Liver (tissue), 9 donors: ENCODE results near the gene GTF3C5. TPM values are rescaled to one million over a fixed set of nuclear protein-coding genes. Genes with fewer than 3 reads are reported as not detected.
"Not testable (repeated sequence)": the region's sequence is repeated elsewhere in the genome, so short reads cannot be mapped to it uniquely, and the experiment has no call there.

Experiments used
- DNase-seq: peaks from one replicate; pipeline ENCODE4 v3.0.0-alpha.2; 2017; ENCODE audit warnings: low spot score
- H3K27ac ChIP-seq, 2 donors: one replicate each; pipeline ENCODE4 v1.7.0; 2013; ENCODE audit warnings: inconsistent platforms in 2 of 2, low read length in 2 of 2, control low read depth in 1 of 2, low read depth in 1 of 2, mild to moderate bottlenecking in 1 of 2
- H3K27me3 ChIP-seq, 4 donors: one replicate each; pipeline versions ENCODE4 v1.6.1 to v1.7.0; 2013; ENCODE audit warnings: low read length in 3 of 4, inconsistent platforms in 1 of 4, mild to moderate bottlenecking in 1 of 4, moderate library complexity in 1 of 4; ENCODE audit not compliant: control insufficient read depth in 4 of 4, insufficient read depth in 4 of 4
- H3K36me3 ChIP-seq, 4 donors: one replicate each; pipeline versions ENCODE4 v1.6.1 to v1.7.0; 2013; ENCODE audit warnings: low read length in 3 of 4, mild to moderate bottlenecking in 3 of 4, low read depth in 1 of 4, moderate library complexity in 1 of 4; ENCODE audit not compliant: control insufficient read depth in 4 of 4, insufficient read depth in 3 of 4
- H3K4me1 ChIP-seq, 4 donors: one replicate each; pipeline versions ENCODE4 v1.6.1 to v1.7.0; 2013; ENCODE audit warnings: low read length in 3 of 4, mild to moderate bottlenecking in 3 of 4, moderate library complexity in 1 of 4; ENCODE audit not compliant: control insufficient read depth in 4 of 4, insufficient read depth in 4 of 4
- H3K4me3 ChIP-seq, 3 donors: one replicate each; pipeline versions ENCODE4 v1.6.1 to v1.7.0; 2013; ENCODE audit warnings: low read length in 3 of 3, control low read depth in 1 of 3, low read depth in 1 of 3, mild to moderate bottlenecking in 1 of 3
- H3K9ac ChIP-seq, 2 donors: one replicate each; pipeline ENCODE4 v1.7.0; 2013; ENCODE audit warnings: low read length in 2 of 2, mild to moderate bottlenecking in 2 of 2, moderate library complexity in 2 of 2, control low read depth in 1 of 2, low read depth in 1 of 2
- H3K9me3 ChIP-seq, 4 donors: one replicate each; pipeline versions ENCODE4 v1.6.1 to v1.7.0; 2013; ENCODE audit warnings: low read length in 3 of 4; ENCODE audit not compliant: control insufficient read depth in 4 of 4
- CTCF ChIP-seq: fragments of 150-350 bp; IDR thresholded peaks from 2 replicates; pipeline ENCODE4 v1.5.1; 2017; ENCODE audit warnings: improper control_type of control experiment, low read depth, low read length; ENCODE audit not compliant: missing input control
- FOXA2 ChIP-seq: IDR thresholded peaks from 2 replicates; pipeline ENCODE4 v1.6.1; 2016; ENCODE audit warnings: antibody characterized with exemption
- GABPA ChIP-seq, 2 donors: IDR thresholded peaks in 1 of 2; conservative IDR thresholded peaks in 1 of 2; 2 replicates each; pipeline ENCODE4 v1.6.1; 2016; ENCODE audit warnings: antibody characterized with exemption in 2 of 2, mild to moderate bottlenecking in 1 of 2, moderate library complexity in 1 of 2
- JUND ChIP-seq, 2 donors: IDR thresholded peaks; 2 replicates each; pipeline ENCODE4 v1.6.1; 2016; ENCODE audit warnings: antibody characterized with exemption in 2 of 2
- MAX ChIP-seq: IDR thresholded peaks from 2 replicates; pipeline ENCODE4 v1.6.1; 2016; ENCODE audit warnings: antibody characterized with exemption
- REST ChIP-seq: IDR thresholded peaks from 2 replicates; pipeline ENCODE4 v1.6.1; 2016; ENCODE audit warnings: antibody characterized with exemption, mild to moderate bottlenecking
- ZBTB33 ChIP-seq: IDR thresholded peaks from 2 replicates; pipeline ENCODE4 v1.6.1; 2016; ENCODE audit warnings: antibody characterized with exemption
- WGBS: extraction: QIAGEN DNeasy Blood & Tissue Kit; methylation state at CpG from one replicate; pipeline ENCODE4 v1.1.7; 2013; 5-methylcytosine and 5-hydroxymethylcytosine counted together
- polyA plus RNA-seq, 2 donors: library from polyadenylated mRNA; stranded (reverse) in 1 of 2; unstranded in 1 of 2; fragments of 200-250 nt in 1 of 2; fragments of >200 nt in 1 of 2; fragmentation: Nextera tagmentation in 1 of 2; extraction: Ambion mirVana in 1 of 2; gene quantifications; one replicate each; pipeline versions ENCODE4 v1.2.1 to v1.2.3, GENCODE V29; 2013 to 2015
- total RNA-seq, 2 donors: library from RNA; depleted of rRNA; stranded (reverse); fragments of >200 nt; gene quantifications; one replicate each; pipeline ENCODE4 v1.2.3, GENCODE V29; 2014
- donor health status: healthy.
- donor health status: healthy.
- donor health status: healthy.
- donor health status: healthy.
- donor health status: healthy.

The GTF3C5 gene
- total and polyA plus RNA-seq, 4 donors: 13.2 to 26.2 (median 18.2) TPM

GRCh38 chr9:132989014-132989310 is 41.8 kb upstream of the GTF3C5 start:
- Histone ChIP-seq H3K9ac (no peak overlapping the region), H3K4me3 (no peak overlapping the region), H3K36me3 (no peaks in the 10 kb centered on the region), H3K27me3 (peaks cover 0 to 2% (median 0%) of the 10 kb centered on the region in 4 donors), H3K9me3 (no peaks in the 10 kb centered on the region), H3K4me1 (no peaks in the 10 kb centered on the region), H3K27ac (no peak overlapping the region)
- TF ChIP-seq FOXA2 (no peak), REST (no peak), ZBTB33 (no peak)
- WGBS: 93% methylated on average over 13 of the region's 13 CpGs
- DNase-seq: no peak

GRCh38 chr9:132989414-132989996 is 41.3 kb upstream of the GTF3C5 start:
- TF ChIP-seq MAX (no peak), JUND (IDR thresholded peaks at IDR 0.05) (no peak), CTCF (no peak), GABPA (IDR thresholded peaks at IDR 0.05 in 1 of 2, conservative IDR thresholded peaks at IDR 0.05 in 1 of 2) (no peak)
- no peak overlapping the region for H3K27ac ChIP-seq
- H3K27me3 ChIP-seq: peaks cover 0 to 2% (median 0%) of the 10 kb centered on the region in 4 donors
- H3K4me1 ChIP-seq: no peaks in the 10 kb centered on the region
- no peak overlapping the region for H3K4me3 ChIP-seq
- H3K36me3 ChIP-seq: no peaks in the 10 kb centered on the region
- no peak overlapping the region for H3K9ac ChIP-seq
- DNase-seq: peak; percentile 33
- WGBS: 90% methylated on average over 23 of the region's 23 CpGs
- no peaks in the 10 kb centered on the region for H3K9me3 ChIP-seq

- not testable (repeated sequence) for DNase-seq, H3K9me3 ChIP-seq, H3K36me3 ChIP-seq, H3K27me3 ChIP-seq, H3K4me1 ChIP-seq, H3K9ac ChIP-seq, H3K4me3 ChIP-seq, H3K27ac ChIP-seq
- WGBS: 65% methylated on average over 4 of the region's 4 CpGs
Observed at GRCh38 chr9:132989998-132990557, 40.7 kb upstream of the GTF3C5 start.
